ENCODE results near the gene ABLIM1.

Gene ABLIM1

GRCh38 chr10:114645706-114646105 is 12.4 kb downstream of the ABLIM1 start:
- no peak for DNase-seq

GRCh38 chr10:114643158-114643557 is 14.9 kb downstream of the ABLIM1 start:
- DNase-seq = no peak

- DNase-seq = no peak
Measured at GRCh38 chr10:114642729-114643128, 15.3 kb downstream of the ABLIM1 start.

GRCh38 chr10:114638821-114639625 is 19.1 kb downstream of the ABLIM1 start:
- DNase-seq = peak; percentile 4

GRCh38 chr10:114635797-114636550 is 22.1 kb downstream of the ABLIM1 start:
- DNase-seq = no peak

- DNase-seq = no peak
Measured at GRCh38 chr10:114635101-114635500, 23.0 kb downstream of the ABLIM1 start.

- DNase-seq = no peak
Measured at GRCh38 chr10:114634609-114634979, 23.5 kb downstream of the ABLIM1 start.

GRCh38 chr10:114632869-114633715 is 25.0 kb downstream of the ABLIM1 start:
- no peak for DNase-seq

GRCh38 chr10:114631666-114632417 is 26.2 kb downstream of the ABLIM1 start:
- DNase-seq = peak; percentile 29

GRCh38 chr10:114631090-114631665 is 26.9 kb downstream of the ABLIM1 start:
- no peak for DNase-seq

DNA sequence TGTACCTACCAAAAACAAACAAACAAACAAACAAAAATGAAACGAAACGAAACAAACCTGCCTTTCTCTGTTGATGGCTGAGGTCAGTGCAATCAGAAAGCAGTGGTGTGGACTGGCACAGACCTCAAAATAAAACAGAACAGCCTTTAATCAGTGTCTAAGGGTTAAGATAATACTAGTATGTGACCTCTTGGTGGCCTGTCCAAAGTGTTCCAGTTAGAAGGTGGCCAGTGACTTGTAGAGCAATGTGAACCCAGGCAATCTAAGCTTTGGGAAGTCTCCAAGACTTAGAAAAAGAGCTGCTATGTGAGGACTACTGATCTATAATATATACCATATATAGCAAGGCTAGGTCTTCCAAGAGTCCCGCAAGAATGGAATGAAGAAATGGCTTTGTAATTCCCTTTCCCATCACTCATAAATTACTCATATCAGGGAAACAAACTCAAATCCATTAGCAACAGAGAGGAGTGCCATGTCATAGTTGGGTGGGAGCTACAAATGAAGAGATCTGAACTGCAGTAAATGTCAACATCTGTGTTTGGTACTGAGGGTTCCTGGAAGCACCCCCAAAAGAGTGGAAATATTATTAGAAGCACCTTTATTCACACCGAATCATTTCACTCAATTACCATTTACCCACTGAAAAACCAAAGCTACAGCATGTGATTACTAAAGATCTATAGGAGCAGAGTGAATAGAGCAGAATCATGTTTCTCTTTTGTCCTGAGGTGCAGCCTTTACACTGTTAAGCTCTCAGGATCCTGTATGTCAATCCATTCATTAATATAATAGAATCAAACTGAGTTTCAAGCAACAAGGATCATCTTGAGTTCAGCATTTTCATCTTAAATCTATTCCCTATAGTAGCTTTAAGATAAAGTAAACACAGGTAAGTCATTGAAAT is 28.0 kb downstream of the ABLIM1 start:
- DNase-seq = no peak

GRCh38 chr10:114629083-114629823 is 28.8 kb downstream of the ABLIM1 start:
- no peak for DNase-seq

DNA sequence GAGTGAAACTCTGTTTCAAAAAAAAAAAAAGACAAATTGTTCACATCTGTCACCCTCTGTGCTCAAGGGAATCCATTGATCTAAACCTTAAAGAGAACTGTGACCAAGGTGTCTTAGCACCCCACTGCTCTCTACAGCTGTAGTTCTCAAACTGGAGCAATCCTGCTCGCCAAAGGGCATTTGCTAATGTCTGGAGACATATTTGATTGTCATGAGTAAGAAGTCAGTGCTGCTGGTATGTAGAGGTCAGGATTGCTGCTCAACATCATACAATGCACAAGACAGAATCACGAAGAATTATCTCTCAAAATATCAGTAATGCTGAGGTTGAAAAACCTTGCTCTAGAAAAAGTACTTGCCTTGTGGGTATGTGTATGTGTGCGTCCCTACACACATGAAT is 30.0 kb downstream of the ABLIM1 start:
- DNase-seq = no peak

DNA sequence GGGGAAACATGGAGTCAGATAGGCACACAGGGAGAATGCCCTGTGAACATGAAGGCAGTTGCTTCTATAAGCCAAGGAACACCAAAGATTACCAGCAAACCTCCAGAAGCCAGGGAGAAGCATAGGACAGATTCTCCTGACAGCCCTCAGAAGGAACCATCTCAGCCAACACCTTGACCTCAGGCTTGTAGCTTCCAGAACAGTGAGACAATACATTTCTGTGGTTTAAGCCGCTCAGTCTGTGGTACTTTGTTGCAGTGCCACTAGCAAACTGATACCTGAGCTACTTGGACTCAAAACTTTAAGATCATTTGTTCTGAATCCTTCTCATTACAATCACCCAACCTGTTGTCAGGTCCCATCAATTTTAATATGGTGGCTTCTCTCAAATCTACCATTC is 31.2 kb downstream of the ABLIM1 start:
- no peak for DNase-seq

DNA sequence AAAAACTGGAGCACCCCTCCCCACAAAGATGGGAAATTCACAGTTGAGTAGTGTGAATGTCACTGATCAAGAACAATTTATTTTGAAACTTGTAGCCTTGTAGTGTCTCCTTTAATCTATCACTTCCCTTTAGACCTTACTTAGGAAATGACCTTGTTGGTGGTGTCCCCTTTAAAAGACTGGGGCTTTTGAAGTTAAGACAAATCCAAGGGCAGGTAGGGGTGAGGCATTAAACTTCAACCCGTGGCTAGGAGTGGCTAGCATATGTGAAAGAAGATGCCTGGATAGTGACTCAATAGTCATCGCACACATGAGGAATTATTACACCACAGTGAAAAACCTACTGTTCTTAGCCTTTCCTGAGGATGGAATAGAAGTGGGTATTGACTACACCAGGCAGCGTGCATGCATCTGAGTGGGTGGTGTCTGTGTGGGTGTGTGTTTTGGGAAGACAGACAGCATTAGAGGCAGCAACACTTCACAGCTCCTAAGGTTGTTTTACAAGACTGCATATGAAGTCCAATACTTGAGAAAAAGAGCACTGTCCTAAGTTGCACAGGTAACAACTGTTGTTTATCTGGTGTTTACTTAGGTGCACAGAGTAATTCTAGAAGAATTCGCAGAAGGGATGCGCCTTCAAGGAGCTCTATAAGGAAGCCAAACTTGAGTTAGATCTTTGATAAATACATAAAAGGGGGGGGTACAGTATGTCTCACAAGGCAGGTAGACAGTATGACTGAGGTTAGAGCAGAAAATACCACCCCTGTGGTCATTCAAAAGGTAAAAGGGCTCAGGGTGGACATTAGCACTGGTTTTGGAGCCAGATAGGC is 32.9 kb downstream of the ABLIM1 start:
- DNase-seq = no peak

DNA sequence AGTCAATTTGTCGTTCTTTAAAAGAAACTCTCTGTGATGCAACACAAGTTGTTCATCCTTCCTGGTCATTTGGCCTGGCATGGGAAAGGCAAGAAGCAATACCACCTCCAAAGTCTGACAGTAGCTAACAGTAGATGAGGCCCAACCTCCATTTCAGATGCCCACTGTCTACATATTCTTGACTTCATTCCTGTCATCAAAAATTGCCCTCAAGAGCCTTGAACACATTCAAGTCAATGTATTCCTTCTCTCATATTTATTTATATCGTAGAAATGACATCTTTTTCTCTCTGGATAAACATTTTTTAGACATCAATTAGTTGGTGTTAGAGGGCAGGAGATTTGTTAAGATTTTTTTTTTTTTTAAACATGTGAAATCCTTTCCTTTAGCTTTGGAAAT is 33.7 kb downstream of the ABLIM1 start:
- DNase-seq = no peak

- no peak for DNase-seq
Measured at GRCh38 chr10:114623661-114624294, 34.3 kb downstream of the ABLIM1 start.

- DNase-seq = no peak
Measured at GRCh38 chr10:114623155-114623554, 34.9 kb downstream of the ABLIM1 start.

- no peak for DNase-seq
Measured at GRCh38 chr10:114618722-114619121, 39.4 kb downstream of the ABLIM1 start.

Measured in NCI-H2227 treated with DMSO at 0.1 percent for 48 hours (cell line).